SK-N-SH (cell line): ENCODE data around the gene DHDH. TPM values are rescaled to one million over a fixed set of nuclear protein-coding genes. Genes with fewer than 3 reads are reported as not detected.
A peak's percentile ranks its signal among the peaks of the same experiment; 100 is the strongest.

Experiments used
- CTCF ChIA-PET: fragments of 300-600, 350-600 bp; formaldehyde crosslinking; extraction: SDS; loops from one replicate; lab custom pipeline; 2021; lab: Yijun Ruan, JAX
- POLR2A ChIA-PET: fragments of 350-600 bp; sonication (Branson Sonifier 250); formaldehyde crosslinking; extraction: SDS; loops from one replicate; lab custom pipeline; 2020; ENCODE audit warnings: antibody characterized with exemption, inconsistent platforms; lab: Yijun Ruan, JAX
- DNase-seq: peaks from one replicate; pipeline ENCODE4 v3.0.0; 2012
- H2AFZ ChIP-seq: fragments of 200-600 bp; sonication (generic); 2 replicates; pipeline ENCODE4 v1.8.1; 2016; ENCODE audit warnings: antibody characterized with exemption, mild to moderate bottlenecking, low read depth
- H3F3A ChIP-seq: fragments of 200-600 bp; sonication (generic); replicated peaks from 2 replicates; pipeline ENCODE3; 2016; ENCODE audit warnings: antibody characterized with exemption, mild to moderate bottlenecking; ENCODE audit not compliant: insufficient read depth
- H3K27ac ChIP-seq, 2 experiments: fragments of 200-500 bp in 1 of 2; fragments of 200-600 bp in 1 of 2; sonication (Bioruptor generic) in 1 of 2; sonication (generic), shearing (Covaris generic) in 1 of 2; 2 replicates each; pipeline versions ENCODE4 v1.5.1 to v1.6.1; 2014 to 2016; ENCODE audit warnings: low read depth in 2 of 2, inconsistent platforms in 1 of 2, low read length in 1 of 2, mild to moderate bottlenecking in 1 of 2, mixed read lengths in 1 of 2
- H3K27me3 ChIP-seq: fragments of 200-600 bp; sonication (generic), shearing (Covaris generic); 2 replicates; pipeline ENCODE4 v1.6.1; 2016; ENCODE audit warnings: mixed run types; ENCODE audit not compliant: insufficient read depth
- H3K36me3 ChIP-seq, 2 experiments: fragments of 200-500 bp in 1 of 2; fragments of 200-600 bp in 1 of 2; sonication (Bioruptor generic) in 1 of 2; sonication (generic) in 1 of 2; replicated peaks in 1 of 2; 2 replicates each; pipeline versions ENCODE3 to v1.5.1; 2014 to 2016; ENCODE audit warnings: low read length in 1 of 2, mild to moderate bottlenecking in 1 of 2; ENCODE audit not compliant: insufficient read depth in 2 of 2, control insufficient read depth in 1 of 2
- H3K4me1 ChIP-seq, 2 experiments: fragments of 200-500 bp in 1 of 2; fragments of 200-600 bp in 1 of 2; sonication (Bioruptor generic) in 1 of 2; sonication (generic), shearing (Covaris generic) in 1 of 2; 2 replicates each; pipeline versions ENCODE4 v1.5.1 to v1.6.1; 2014 to 2016; ENCODE audit warnings: low read depth in 1 of 2, low read length in 1 of 2, mixed run types in 1 of 2; ENCODE audit not compliant: insufficient read depth in 2 of 2, control insufficient read depth in 1 of 2
- H3K4me2 ChIP-seq: fragments of 200-600 bp; sonication (generic), shearing (Covaris generic); 2 replicates; pipeline ENCODE4 v1.6.1; 2017; ENCODE audit warnings: mixed run types
- H3K4me3 ChIP-seq, 2 experiments: fragments of 200-500 bp in 1 of 2; fragments of 200-600 bp in 1 of 2; sonication (Bioruptor generic) in 1 of 2; sonication (generic), shearing (Covaris generic) in 1 of 2; 2 replicates each; pipeline versions ENCODE4 v1.5.1 to v1.8.1; 2014 to 2016; ENCODE audit warnings: low read depth in 2 of 2, inconsistent platforms in 1 of 2, low read length in 1 of 2, mild to moderate bottlenecking in 1 of 2, mixed read lengths in 1 of 2, moderate library complexity in 1 of 2
- H3K79me2 ChIP-seq: fragments of 200-600 bp; sonication (generic); 2 replicates; pipeline ENCODE4 v1.8.1; 2017; ENCODE audit warnings: mild to moderate bottlenecking; ENCODE audit not compliant: insufficient read depth
- H3K9ac ChIP-seq: fragments of 200-600 bp; sonication (generic); 2 replicates; pipeline ENCODE4 v1.6.1; 2017; ENCODE audit warnings: mixed run types
- H3K9me2 ChIP-seq: fragments of 200-600 bp; sonication (generic); 2 replicates; pipeline ENCODE4 v1.6.1; 2017; ENCODE audit warnings: mixed run types
- H3K9me3 ChIP-seq: fragments of 200-600 bp; sonication (generic); 2 replicates; pipeline ENCODE4 v1.6.1; 2017; ENCODE audit warnings: mixed run types, mild to moderate bottlenecking, moderate library complexity
- H4K20me1 ChIP-seq: fragments of 200-600 bp; sonication (generic); 2 replicates; pipeline ENCODE4 v1.6.1; 2017; ENCODE audit warnings: mild to moderate bottlenecking, mixed run types; ENCODE audit not compliant: insufficient read depth
- CHD2 ChIP-seq: fragments of 150-350 bp; IDR thresholded peaks from 2 replicates; pipeline ENCODE4 v1.6.1; 2018; ENCODE audit warnings: low read length; ENCODE audit not compliant: partially characterized antibody
- FOSL2 ChIP-seq: IDR thresholded peaks from 2 replicates; pipeline ENCODE4 v1.4.0; 2012; ENCODE audit warnings: low read depth, mild to moderate bottlenecking, moderate library complexity, borderline replicate concordance
- FOXJ3 ChIP-seq: sonication (generic); formaldehyde crosslinking; IDR thresholded peaks from 2 replicates; pipeline ENCODE4 v1.5.1; 2020; ENCODE audit warnings: mild to moderate bottlenecking, missing genetic modification reagents
- GABPA ChIP-seq: IDR thresholded peaks from 2 replicates; pipeline ENCODE4 v1.4.0; 2012; ENCODE audit warnings: low read depth, mild to moderate bottlenecking
- MEF2A ChIP-seq: IDR thresholded peaks from 2 replicates; pipeline ENCODE4 v1.4.0; 2012; ENCODE audit warnings: low read depth, borderline replicate concordance
- POLR2AphosphoS5 ChIP-seq: IDR thresholded peaks from 2 replicates; pipeline ENCODE4 v1.6.1; 2012; ENCODE audit warnings: low read depth, low read length
- RXRA ChIP-seq: IDR thresholded peaks from 2 replicates; pipeline ENCODE4 v1.4.0; 2012; ENCODE audit warnings: low read depth, mild to moderate bottlenecking, borderline replicate concordance
- SMC3 ChIP-seq: IDR thresholded peaks from 2 replicates; pipeline ENCODE4 v1.6.1; 2012; ENCODE audit warnings: low read depth, low read length, improper control_type of control experiment
- USF2 ChIP-seq: fragments of 150-350 bp; IDR thresholded peaks from 2 replicates; pipeline ENCODE4 v1.6.1; 2017; ENCODE audit warnings: antibody characterized with exemption, low read length, low read depth, borderline replicate concordance
- WGBS: methylation state at CpG from one replicate; pipeline ENCODE4 v1.1.6; 2017; ENCODE audit warnings: low lambda C conversion rate; 5-methylcytosine and 5-hydroxymethylcytosine counted together
- polyA plus RNA-seq, 3 experiments: library from polyadenylated mRNA; depleted of rRNA; stranded (reverse); fragments of >200 nt; gene quantifications; 2 replicates each; pipeline ENCODE4 v1.2.3, GENCODE V29; 2012
- TF ChIP-seq, protein P1 (sequence below): IDR thresholded peaks from 2 replicates; pipeline ENCODE4 v1.4.0; 2012; ENCODE audit warnings: low read depth, borderline replicate concordance
- TF ChIP-seq, protein P2 (sequence below): IDR thresholded peaks from 2 replicates; pipeline ENCODE4 v1.4.0; 2012; ENCODE audit warnings: low read depth
- TF ChIP-seq, protein P3 (sequence below): IDR thresholded peaks from 2 replicates; pipeline ENCODE4; 2012
- TF ChIP-seq, protein P4 (sequence below): IDR thresholded peaks from 2 replicates; pipeline ENCODE4 v1.4.0; 2012; ENCODE audit warnings: low read depth, borderline replicate concordance
- TF ChIP-seq, protein P5 (sequence below): fragments of 150-350 bp; IDR thresholded peaks from 2 replicates; pipeline ENCODE4 v1.6.1; 2016; ENCODE audit warnings: mild to moderate bottlenecking, low read depth, low read length

Gene DHDH
- polyA plus RNA-seq, 1 of the 3 experiments (the other 2 are of a cell fraction) = 0.72 TPM

DNA sequence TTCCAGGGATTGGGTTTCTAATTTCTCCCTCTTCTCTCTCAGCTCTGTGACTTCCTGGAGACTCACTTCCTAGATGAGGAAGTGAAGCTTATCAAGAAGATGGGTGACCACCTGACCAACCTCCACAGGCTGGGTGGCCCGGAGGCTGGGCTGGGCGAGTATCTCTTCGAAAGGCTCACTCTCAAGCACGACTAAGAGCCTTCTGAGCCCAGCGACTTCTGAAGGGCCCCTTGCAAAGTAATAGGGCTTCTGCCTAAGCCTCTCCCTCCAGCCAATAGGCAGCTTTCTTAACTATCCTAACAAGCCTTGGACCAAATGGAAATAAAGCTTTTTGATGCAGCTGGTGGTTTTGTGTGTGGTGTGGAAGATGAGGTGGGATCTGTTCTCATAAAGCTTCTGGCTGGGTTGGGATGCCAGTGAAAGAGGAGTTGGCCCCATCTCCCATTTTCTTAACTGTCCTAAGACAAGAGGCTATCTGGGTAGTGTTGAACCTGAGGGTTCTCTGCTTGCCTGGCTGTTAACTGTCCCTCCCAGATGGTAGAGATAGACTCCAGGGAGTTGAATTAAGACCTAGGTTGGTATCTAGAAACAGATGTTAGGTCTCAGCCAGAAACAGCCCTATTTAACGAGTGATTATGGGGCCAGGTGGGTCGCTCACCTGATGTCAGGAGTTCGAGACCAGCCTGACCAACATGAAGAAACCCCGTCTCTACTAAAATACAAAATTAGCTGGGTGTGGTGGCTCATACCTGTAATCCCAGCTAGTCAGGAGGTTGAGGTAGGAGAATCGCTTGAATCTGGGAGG is 33.2 kb downstream of the DHDH start:
- no peak overlapping the region for H2AFZ ChIP-seq
- peak overlapping the region in 1 of 2 experiments; percentile 8; a peak in 1 of 4 replicates for H3K27ac ChIP-seq
- H3K9ac ChIP-seq = peak overlapping the region; percentile 92
- WGBS = 67% methylated on average over 10 of the region's 10 CpGs
- no peaks in the 10 kb centered on the region for H3K9me2 ChIP-seq
- peaks cover 17 to 26% of the 10 kb centered on the region in 2 experiments; a peak in 3 of 4 replicates for H3K4me1 ChIP-seq
- peaks cover 13 to 34% of the 10 kb centered on the region in 2 experiments for H3K36me3 ChIP-seq
- ChIA-PET POLR2A (interaction anchor here (0.8 kb wide), 1 partner anchor 10 kb away, joined by 3 read pairs; no protein-coding TSS in a partner anchor), CTCF (interaction anchor here (0.6 to 3.9 kb wide), 8 partner anchors 26 to 213 kb away, joined by 3 to 12 read pairs (median 6); partner anchors contain the start of genes GYS1, HSD17B14 and RUVBL2)
- no peaks in the 10 kb centered on the region for H3K27me3 ChIP-seq
- peak overlapping the region; percentile 68 to 74 for H3K4me3 ChIP-seq
- H4K20me1 ChIP-seq = peaks cover 18% of the 10 kb centered on the region
- TF ChIP-seq, protein P1, sequence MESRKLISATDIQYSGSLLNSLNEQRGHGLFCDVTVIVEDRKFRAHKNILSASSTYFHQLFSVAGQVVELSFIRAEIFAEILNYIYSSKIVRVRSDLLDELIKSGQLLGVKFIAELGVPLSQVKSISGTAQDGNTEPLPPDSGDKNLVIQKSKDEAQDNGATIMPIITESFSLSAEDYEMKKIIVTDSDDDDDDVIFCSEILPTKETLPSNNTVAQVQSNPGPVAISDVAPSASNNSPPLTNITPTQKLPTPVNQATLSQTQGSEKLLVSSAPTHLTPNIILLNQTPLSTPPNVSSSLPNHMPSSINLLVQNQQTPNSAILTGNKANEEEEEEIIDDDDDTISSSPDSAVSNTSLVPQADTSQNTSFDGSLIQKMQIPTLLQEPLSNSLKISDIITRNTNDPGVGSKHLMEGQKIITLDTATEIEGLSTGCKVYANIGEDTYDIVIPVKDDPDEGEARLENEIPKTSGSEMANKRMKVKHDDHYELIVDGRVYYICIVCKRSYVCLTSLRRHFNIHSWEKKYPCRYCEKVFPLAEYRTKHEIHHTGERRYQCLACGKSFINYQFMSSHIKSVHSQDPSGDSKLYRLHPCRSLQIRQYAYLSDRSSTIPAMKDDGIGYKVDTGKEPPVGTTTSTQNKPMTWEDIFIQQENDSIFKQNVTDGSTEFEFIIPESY = 0 out of 2 replicates have a peak, but pooled peaks have one; percentile 2
- no peak for TF ChIP-seq CHD2
- H3K79me2 ChIP-seq = peaks cover 19% of the 10 kb centered on the region
- peak overlapping the region; percentile 98 for H3K4me2 ChIP-seq
- H3F3A ChIP-seq = peaks cover 50% of the 10 kb centered on the region
- no peaks in the 10 kb centered on the region for H3K9me3 ChIP-seq
- DNase-seq = no peak

- Histone ChIP-seq H3K9ac (no peak overlapping the region), H3K36me3 (peaks cover 13 to 34% of the 10 kb centered on the region in 2 experiments), H3K79me2 (peaks cover 19% of the 10 kb centered on the region), H3K27ac (peak overlapping the region in 1 of 2 experiments; percentile 8; a peak in 1 of 4 replicates), H3K4me2 (peak overlapping the region; percentile 98), H4K20me1 (peaks cover 18% of the 10 kb centered on the region), H3F3A (peaks cover 49% of the 10 kb centered on the region), H2AFZ (no peak overlapping the region), H3K4me1 (peaks cover 17 to 26% of the 10 kb centered on the region in 2 experiments; a peak in 3 of 4 replicates), H3K9me2 (no peaks in the 10 kb centered on the region), H3K27me3 (no peaks in the 10 kb centered on the region), H3K4me3 (no peak overlapping the region), H3K9me3 (no peaks in the 10 kb centered on the region)
- CTCF ChIA-PET = interaction anchor here (0.8 to 3.9 kb wide), 5 partner anchors 9 to 180 kb away, joined by 3 to 12 read pairs (median 6); partner anchors contain the start of genes GYS1 and RUVBL2
- no peak for DNase-seq
- 72% methylated on average over 14 of the region's 14 CpGs for WGBS
- TF ChIP-seq CHD2 (no peak), MEF2A (no peak), RXRA (no peak), FOXJ3 (CRISPR knock-in tag) (no peak), POLR2AphosphoS5 (peak; percentile 72; the same call in 1 of the 2 replicates), SMC3 (no peak), GABPA (no peak), USF2 (no peak), FOSL2 (no peak)
- TF ChIP-seq, protein P2, sequence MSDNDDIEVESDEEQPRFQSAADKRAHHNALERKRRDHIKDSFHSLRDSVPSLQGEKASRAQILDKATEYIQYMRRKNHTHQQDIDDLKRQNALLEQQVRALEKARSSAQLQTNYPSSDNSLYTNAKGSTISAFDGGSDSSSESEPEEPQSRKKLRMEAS = no peak
- TF ChIP-seq, protein P3, sequence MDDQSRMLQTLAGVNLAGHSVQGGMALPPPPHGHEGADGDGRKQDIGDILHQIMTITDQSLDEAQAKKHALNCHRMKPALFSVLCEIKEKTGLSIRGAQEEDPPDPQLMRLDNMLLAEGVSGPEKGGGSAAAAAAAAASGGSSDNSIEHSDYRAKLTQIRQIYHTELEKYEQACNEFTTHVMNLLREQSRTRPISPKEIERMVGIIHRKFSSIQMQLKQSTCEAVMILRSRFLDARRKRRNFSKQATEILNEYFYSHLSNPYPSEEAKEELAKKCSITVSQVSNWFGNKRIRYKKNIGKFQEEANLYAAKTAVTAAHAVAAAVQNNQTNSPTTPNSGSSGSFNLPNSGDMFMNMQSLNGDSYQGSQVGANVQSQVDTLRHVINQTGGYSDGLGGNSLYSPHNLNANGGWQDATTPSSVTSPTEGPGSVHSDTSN = peak; percentile 30; the same call in 1 of the 2 replicates
- TF ChIP-seq, protein P4, sequence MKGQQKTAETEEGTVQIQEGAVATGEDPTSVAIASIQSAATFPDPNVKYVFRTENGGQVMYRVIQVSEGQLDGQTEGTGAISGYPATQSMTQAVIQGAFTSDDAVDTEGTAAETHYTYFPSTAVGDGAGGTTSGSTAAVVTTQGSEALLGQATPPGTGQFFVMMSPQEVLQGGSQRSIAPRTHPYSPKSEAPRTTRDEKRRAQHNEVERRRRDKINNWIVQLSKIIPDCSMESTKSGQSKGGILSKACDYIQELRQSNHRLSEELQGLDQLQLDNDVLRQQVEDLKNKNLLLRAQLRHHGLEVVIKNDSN = no peak
- TF ChIP-seq, protein P5, sequence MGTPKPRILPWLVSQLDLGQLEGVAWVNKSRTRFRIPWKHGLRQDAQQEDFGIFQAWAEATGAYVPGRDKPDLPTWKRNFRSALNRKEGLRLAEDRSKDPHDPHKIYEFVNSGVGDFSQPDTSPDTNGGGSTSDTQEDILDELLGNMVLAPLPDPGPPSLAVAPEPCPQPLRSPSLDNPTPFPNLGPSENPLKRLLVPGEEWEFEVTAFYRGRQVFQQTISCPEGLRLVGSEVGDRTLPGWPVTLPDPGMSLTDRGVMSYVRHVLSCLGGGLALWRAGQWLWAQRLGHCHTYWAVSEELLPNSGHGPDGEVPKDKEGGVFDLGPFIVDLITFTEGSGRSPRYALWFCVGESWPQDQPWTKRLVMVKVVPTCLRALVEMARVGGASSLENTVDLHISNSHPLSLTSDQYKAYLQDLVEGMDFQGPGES = no peak
- POLR2A ChIA-PET = interaction anchor here (0.9 kb wide), 1 partner anchor 14 kb away, joined by 3 read pairs; no protein-coding TSS in a partner anchor
Observed at GRCh38 chr19:48967346-48968178, 34.1 kb downstream of the DHDH start.
